GM12878 (cell line): ENCODE results near the gene TNRC6C. TPM values are rescaled to one million over a fixed set of nuclear protein-coding genes. Genes with fewer than 3 reads are reported as not detected.

Experiments
- ATAC-seq: fragments of 200-7000 bp; cut with Tn5 transposase; 3 replicates; pipeline ENCODE4 v1.9.1; 2020; ENCODE audit warnings: mild to moderate bottlenecking, moderate library complexity
- BruUV-seq: library from RNA; stranded (reverse); fragments of 400-500 nt; replicated peaks from 2 replicates; lab custom pipeline; 2021; lab: Mats Ljungman, UMichigan
- CTCF ChIA-PET: fragments of 300-600 bp; sonication (Branson Sonifier 250); formaldehyde crosslinking; extraction: SDS; loops from one replicate; lab custom pipeline; 2021; ENCODE audit warnings: inconsistent platforms; lab: Yijun Ruan, JAX
- POLR2A ChIA-PET: fragments of 350-600 bp; formaldehyde crosslinking; extraction: SDS; loops from one replicate; lab custom pipeline; 2021; ENCODE audit warnings: inconsistent platforms; lab: Charles Lee
- RAD21 ChIA-PET: fragments of 300-600 bp; sonication (Branson Sonifier 250); formaldehyde crosslinking; loops from one replicate; lab custom pipeline; 2023; ENCODE audit warnings: antibody characterized with exemption; ENCODE audit not compliant: unreplicated experiment; lab: Charles Lee
- SMC1A ChIA-PET: fragments of 300-600 bp; sonication (Branson Sonifier 250); formaldehyde crosslinking; loops from one replicate; lab custom pipeline; 2023; ENCODE audit not compliant: unreplicated experiment, uncharacterized antibody; lab: Charles Lee
- DNase-seq: peaks from one replicate; pipeline ENCODE4 v3.0.0-alpha.2; 2011; ENCODE audit warnings: low read depth, low spot score
- FAIRE-seq: peaks from 3 replicates; lab custom pipeline; 2011; peaks lifted over from hg19 to GRCh38; lab: Jason Lieb, UNC
- H2AFZ ChIP-seq: 2 replicates; pipeline ENCODE4 v1.6.0; 2011; ENCODE audit warnings: low read depth, low read length, control low read depth; ENCODE audit not compliant: control insufficient read depth
- H3K27ac ChIP-seq: 2 replicates; pipeline ENCODE4 v1.5.1; 2011; ENCODE audit warnings: control low read depth; ENCODE audit not compliant: control insufficient read depth, insufficient read depth
- H3K27me3 ChIP-seq, 2 experiments: replicated peaks in 1 of 2; 2 replicates each; pipeline versions ENCODE4 v1.6.0 to v1.6.1; 2011; ENCODE audit warnings: low read length in 1 of 2; ENCODE audit not compliant: control insufficient read depth in 2 of 2, insufficient read depth in 2 of 2
- H3K36me3 ChIP-seq, 2 experiments: 2 replicates each; pipeline ENCODE4 v1.5.1; 2011; ENCODE audit warnings: low read length in 1 of 2; ENCODE audit not compliant: control insufficient read depth in 2 of 2, insufficient read depth in 2 of 2
- H3K4me1 ChIP-seq: 2 replicates; pipeline ENCODE4 v1.6.1; 2011; ENCODE audit warnings: mild to moderate bottlenecking, low read length, moderate library complexity, mixed read lengths; ENCODE audit not compliant: control insufficient read depth, insufficient read depth
- H3K4me2 ChIP-seq: 2 replicates; pipeline ENCODE4 v1.6.0; 2011; ENCODE audit warnings: control low read depth; ENCODE audit not compliant: control insufficient read depth, insufficient read depth
- H3K4me3 ChIP-seq: fragments of 200-600 bp; sonication (generic); 2 replicates; pipeline ENCODE4 v1.5.1; 2016
- H3K79me2 ChIP-seq: 2 replicates; pipeline ENCODE4 v1.6.0; 2011; ENCODE audit warnings: low read length; ENCODE audit not compliant: control insufficient read depth, insufficient read depth
- H3K9ac ChIP-seq: 2 replicates; pipeline ENCODE4 v1.8.0; 2011; ENCODE audit warnings: low read length, control low read depth, mixed read lengths; ENCODE audit not compliant: control insufficient read depth, insufficient read depth
- H3K9me3 ChIP-seq: replicated peaks from 3 replicates; pipeline ENCODE4 v1.5.1; 2011; ENCODE audit warnings: mild to moderate bottlenecking, low read length; ENCODE audit not compliant: control insufficient read depth, insufficient read depth
- H4K20me1 ChIP-seq: 2 replicates; pipeline ENCODE4 v1.6.0; 2011; ENCODE audit not compliant: control insufficient read depth, insufficient read depth
- ATF7 ChIP-seq: fragments of 450-650 bp; IDR thresholded peaks from 2 replicates; pipeline ENCODE4 v1.6.1; 2016; ENCODE audit warnings: low read depth, mild to moderate bottlenecking
- BHLHE40 ChIP-seq, 2 experiments: fragments of 450-650 bp in 1 of 2; IDR thresholded peaks; 2 replicates each; pipeline ENCODE4 v1.6.1; 2011 to 2017; ENCODE audit warnings: low read depth in 2 of 2, borderline replicate concordance in 1 of 2, improper control_type of control experiment in 1 of 2, low read length in 1 of 2, mild to moderate bottlenecking in 1 of 2
- MEF2B ChIP-seq: fragments of 450-650 bp; IDR thresholded peaks from 2 replicates; pipeline ENCODE4 v1.6.1; 2018; ENCODE audit warnings: mild to moderate bottlenecking, moderate library complexity; ENCODE audit not compliant: partially characterized antibody, poor library complexity, severe bottlenecking
- PAX5 ChIP-seq: IDR thresholded peaks from 2 replicates; pipeline ENCODE4 v1.6.1; 2011; ENCODE audit warnings: low read depth, low read length, borderline replicate concordance
- SMARCA5 ChIP-seq: fragments of 450-650 bp; IDR thresholded peaks from 2 replicates; pipeline ENCODE4 v1.6.1; 2017; ENCODE audit warnings: mild to moderate bottlenecking
- SREBF2 ChIP-seq: IDR thresholded peaks from 2 replicates; pipeline ENCODE4 v1.6.1; 2012; ENCODE audit warnings: mild to moderate bottlenecking, low read length
- WGBS: methylation state at CpG from one replicate; pipeline ENCODE4 v1.1.6; 2016; ENCODE audit warnings: low lambda C conversion rate; ENCODE audit not compliant: insufficient replicate concordance, insufficient coverage; ENCODE audit errors: missing lambda C conversion rate; 5-methylcytosine and 5-hydroxymethylcytosine counted together
- in situ Hi-C: fragments of 300-500 bp; cut with MboI; formaldehyde crosslinking; loops from 9 replicates; pipeline ENCODE4 v1.14.3; 2018; ENCODE audit warnings: mixed read lengths
- intact Hi-C: fragments of 100-400 bp; cut with micrococcal nuclease; formaldehyde crosslinking; loops from one replicate; pipeline ENCODE4 v1.14.2; 2022; ENCODE audit not compliant: unreplicated experiment
- polyA plus RNA-seq, 11 experiments: library from polyadenylated mRNA; depleted of rRNA in 4 of 11; unstranded in 6 of 11; stranded (reverse) in 5 of 11; fragments of >200 nt; fragmentation: Nextera tagmentation in 4 of 11; fragmentation: Illumina TruSeq in 1 of 11; extraction: Ambion mirVana in 4 of 11; extraction: Trizol in 1 of 11; gene quantifications; 1 replicate in 1 of 11; 2 replicates in 10 of 11; pipeline versions ENCODE4 v1.2.1 to v1.2.3, GENCODE V29; 2011 to 2016; ENCODE audit warnings: inconsistent platforms in 2 of 11, missing spikeins in 2 of 11, low read depth in 1 of 11
- total RNA-seq, 4 experiments: library from RNA; depleted of rRNA in 3 of 4; stranded (reverse); fragments of >200 nt in 3 of 4; fragmentation: Illumina TruSeq in 1 of 4; extraction: Trizol in 1 of 4; gene quantifications; 2 replicates each; pipeline versions ENCODE4 v1.2.1 to v1.2.3, GENCODE V29; 2013 to 2021
- TF ChIP-seq, protein P1 (sequence below): fragments of 450-650 bp; IDR thresholded peaks from 2 replicates; pipeline ENCODE4 v1.6.1; 2017; ENCODE audit warnings: low read depth, mild to moderate bottlenecking, moderate library complexity
- TF ChIP-seq, protein P2 (sequence below): IDR thresholded peaks from 2 replicates; pipeline ENCODE4 v1.6.1; 2011; ENCODE audit warnings: mild to moderate bottlenecking, low read depth, low read length, moderate library complexity; ENCODE audit not compliant: insufficient replicate concordance

Gene TNRC6C
- total and polyA plus RNA-seq, 10 of the 15 experiments (the other 5 are each of a cell fraction or from before 2014, with no cell fraction given) = 0.40 to 6.1 (median 0.96) TPM

DNA sequence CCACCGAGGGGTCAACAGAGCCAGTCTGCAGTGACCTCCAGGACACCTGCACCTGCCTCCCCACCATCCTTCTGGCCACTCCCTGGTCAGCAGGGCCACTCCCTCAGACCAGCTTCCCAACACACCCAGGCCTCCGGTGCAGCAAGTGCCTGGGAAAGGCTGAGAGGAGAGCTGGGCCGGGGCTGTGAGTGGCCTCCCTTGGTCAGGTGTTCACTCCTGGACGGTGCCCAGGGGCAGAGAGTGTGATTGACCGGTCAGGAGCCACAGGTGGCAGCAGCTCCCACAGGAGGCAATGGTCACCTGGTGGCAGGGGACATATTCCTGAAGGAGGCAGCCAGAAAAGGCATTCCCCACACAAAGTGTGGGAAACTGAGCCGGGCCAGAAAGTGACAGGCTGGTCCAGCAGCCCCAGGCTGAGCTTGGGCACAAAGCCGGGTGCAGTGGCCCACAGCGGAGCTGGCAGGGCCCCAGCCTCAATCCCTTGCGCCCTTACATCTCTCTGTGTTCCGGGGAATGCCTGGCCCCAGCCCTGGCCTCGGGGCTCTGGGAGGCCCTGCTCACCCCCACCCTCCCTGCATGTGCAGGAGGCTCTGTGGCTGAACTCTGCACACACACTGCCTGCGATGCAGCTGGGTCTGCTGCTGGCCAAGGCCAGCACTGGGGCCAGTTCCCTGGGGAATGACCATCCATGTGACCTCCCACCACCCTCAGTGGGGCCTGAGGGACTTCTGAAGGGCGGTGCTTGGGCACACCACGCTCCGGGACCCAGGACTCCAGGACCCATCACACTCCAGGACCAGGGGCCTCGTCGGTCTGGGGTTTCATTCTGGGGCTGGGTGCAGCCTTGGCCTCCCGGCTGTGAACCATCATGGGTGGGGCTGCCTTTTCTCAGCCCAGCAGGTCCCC lies 186.5 kb downstream of the TNRC6C start:
- Histone ChIP-seq H3K4me3 (no peak overlapping the region), H3K27ac (peak overlapping the region; percentile 77), H3K4me1 (peaks cover 74% of the 10 kb centered on the region), H3K36me3 (peaks cover 0 to 5% of the 10 kb centered on the region in 2 experiments; a peak in 3 of 4 replicates), H4K20me1 (no peaks in the 10 kb centered on the region), H3K9me3 (no peaks in the 10 kb centered on the region), H3K27me3 (no peaks in the 10 kb centered on the region), H3K9ac (peak overlapping the region; percentile 40; the same call in 1 of the 2 replicates), H3K4me2 (peak overlapping the region; percentile 57), H2AFZ (no peak overlapping the region), H3K79me2 (peaks cover 5% of the 10 kb centered on the region)
- no peak for TF ChIP-seq ATF7
- TF ChIP-seq, protein P1, sequence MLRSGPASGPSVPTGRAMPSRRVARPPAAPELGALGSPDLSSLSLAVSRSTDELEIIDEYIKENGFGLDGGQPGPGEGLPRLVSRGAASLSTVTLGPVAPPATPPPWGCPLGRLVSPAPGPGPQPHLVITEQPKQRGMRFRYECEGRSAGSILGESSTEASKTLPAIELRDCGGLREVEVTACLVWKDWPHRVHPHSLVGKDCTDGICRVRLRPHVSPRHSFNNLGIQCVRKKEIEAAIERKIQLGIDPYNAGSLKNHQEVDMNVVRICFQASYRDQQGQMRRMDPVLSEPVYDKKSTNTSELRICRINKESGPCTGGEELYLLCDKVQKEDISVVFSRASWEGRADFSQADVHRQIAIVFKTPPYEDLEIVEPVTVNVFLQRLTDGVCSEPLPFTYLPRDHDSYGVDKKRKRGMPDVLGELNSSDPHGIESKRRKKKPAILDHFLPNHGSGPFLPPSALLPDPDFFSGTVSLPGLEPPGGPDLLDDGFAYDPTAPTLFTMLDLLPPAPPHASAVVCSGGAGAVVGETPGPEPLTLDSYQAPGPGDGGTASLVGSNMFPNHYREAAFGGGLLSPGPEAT = 0 out of 2 replicates have a peak, but pooled peaks have one; percentile 4
- 0 out of 2 replicates have a peak, but pooled peaks have one; percentile 0 for TF ChIP-seq PAX5
- peak; percentile 68 for TF ChIP-seq MEF2B
- peak; percentile 63; the same call in 1 of the 2 replicates for TF ChIP-seq SMARCA5
- TF ChIP-seq SREBF2 = no peak
- 0 out of 4 replicates have a peak, but pooled peaks of 1 of the 2 experiments have one; percentile 16 for TF ChIP-seq BHLHE40 (IDR thresholded peaks at IDR 0.05; ENCODE audit: borderline replicate concordance in 1 of 2, low read depth in 2 of 2, low read length in 1 of 2)
- TF ChIP-seq, protein P2, sequence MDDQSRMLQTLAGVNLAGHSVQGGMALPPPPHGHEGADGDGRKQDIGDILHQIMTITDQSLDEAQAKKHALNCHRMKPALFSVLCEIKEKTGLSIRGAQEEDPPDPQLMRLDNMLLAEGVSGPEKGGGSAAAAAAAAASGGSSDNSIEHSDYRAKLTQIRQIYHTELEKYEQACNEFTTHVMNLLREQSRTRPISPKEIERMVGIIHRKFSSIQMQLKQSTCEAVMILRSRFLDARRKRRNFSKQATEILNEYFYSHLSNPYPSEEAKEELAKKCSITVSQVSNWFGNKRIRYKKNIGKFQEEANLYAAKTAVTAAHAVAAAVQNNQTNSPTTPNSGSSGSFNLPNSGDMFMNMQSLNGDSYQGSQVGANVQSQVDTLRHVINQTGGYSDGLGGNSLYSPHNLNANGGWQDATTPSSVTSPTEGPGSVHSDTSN = no peak
- CTCF ChIA-PET = interaction anchor here (0.7 to 5.0 kb wide), 8 partner anchors 8 to 107 kb away, joined by 3 to 51 read pairs (median 5); no protein-coding TSS in a partner anchor
- intact Hi-C loops = no loop called here
- POLR2A ChIA-PET = interaction anchor here (0.6 to 5.1 kb wide), 14 partner anchors 8 to 43 kb away, joined by 3 to 37 read pairs (median 10); partner anchors contain the start of genes SYNGR2, TMC6 and TMC8
- BruUV-seq = no TSS peak
- ATAC-seq = no peak
- SMC1A ChIA-PET = interaction anchor here (0.7 to 1.9 kb wide), 14 partner anchors 7 to 38 kb away, joined by 3 to 9 read pairs (median 4); partner anchors contain the start of gene TMC6
- in situ Hi-C loops = no loop called here
- 78% methylated on average over 18 of the region's 18 CpGs for WGBS
- no peak for DNase-seq
- RAD21 ChIA-PET = interaction anchor here (0.9 to 3.3 kb wide), 11 partner anchors 9 to 125 kb away, joined by 3 to 29 read pairs (median 4); no protein-coding TSS in a partner anchor
- no peak for FAIRE-seq
